Neuron (in vitro differentiated cells): Measurements from ENCODE around the gene CIBAR2.

ENCODE experiments used
- H2AFZ ChIP-seq: one replicate; pipeline ENCODE4 v1.6.1; 2013; ENCODE audit warnings: low read depth, mild to moderate bottlenecking, inconsistent platforms, low read length, moderate library complexity
- H3K27me3 ChIP-seq: one replicate; pipeline ENCODE4 v1.6.1; 2013; ENCODE audit warnings: low read length; ENCODE audit not compliant: insufficient read depth
- H3K36me3 ChIP-seq: one replicate; pipeline ENCODE4 v1.6.1; 2013; ENCODE audit warnings: low read length; ENCODE audit not compliant: insufficient read depth
- H3K4me1 ChIP-seq: one replicate; pipeline ENCODE4 v1.6.1; 2013; ENCODE audit warnings: low read length; ENCODE audit not compliant: insufficient read depth
- H3K4me3 ChIP-seq: 2 replicates; pipeline ENCODE4 v1.5.1; 2013; ENCODE audit warnings: mild to moderate bottlenecking, low read length, moderate library complexity
- H3K9me3 ChIP-seq: one replicate; pipeline ENCODE4 v1.6.1; 2013; ENCODE audit warnings: low read length

The CIBAR2 gene

GRCh38 chr16:85087899-85088569 lies 24.2 kb downstream of the CIBAR2 start:
- H3K9me3 ChIP-seq = no peaks in the 10 kb centered on the region

DNA sequence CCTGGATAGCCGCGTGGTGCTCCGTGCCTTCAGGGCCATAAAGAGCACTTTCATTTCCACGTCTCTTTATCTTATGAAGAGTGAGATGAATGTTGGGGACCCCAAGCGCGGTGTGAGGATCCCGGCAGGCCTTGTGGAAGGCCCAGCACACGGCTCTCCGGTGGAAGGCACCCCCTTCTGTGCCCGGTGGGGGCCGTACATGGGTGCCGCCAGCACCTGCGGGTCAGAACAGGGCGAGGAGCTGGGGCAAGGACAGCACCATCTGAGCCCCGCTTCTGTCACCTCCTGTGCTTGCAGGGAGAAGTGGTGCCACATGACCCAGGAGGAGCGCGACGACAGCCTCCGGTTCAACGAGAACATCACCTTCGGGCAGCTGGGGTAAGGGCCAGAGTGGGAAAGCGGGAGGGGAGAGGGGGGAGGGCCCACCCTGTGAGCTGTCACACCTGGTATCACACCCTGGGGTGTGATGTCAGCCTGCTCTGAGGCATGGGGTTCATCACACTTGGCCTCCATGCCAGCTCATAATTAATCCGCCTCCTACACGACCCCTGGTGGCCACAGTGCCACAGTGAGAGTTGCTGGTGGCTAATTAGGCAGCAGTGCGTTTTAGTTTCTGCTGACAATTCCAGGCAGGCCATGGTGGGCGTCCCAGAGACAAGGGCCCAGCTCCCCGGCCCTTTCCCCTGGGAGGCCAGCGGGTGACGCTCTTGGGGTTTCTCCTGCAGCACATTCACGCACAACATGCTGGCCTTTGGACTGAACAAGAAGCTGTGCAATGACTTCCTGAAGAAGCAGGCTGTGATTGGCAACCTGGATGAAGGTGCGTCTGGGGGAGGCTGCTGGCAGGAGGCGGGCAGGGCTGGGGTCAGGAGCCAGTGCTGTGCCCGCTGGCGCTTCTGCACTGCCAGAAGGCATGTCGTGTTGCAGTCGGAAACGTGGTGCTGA lies 25.7 kb downstream of the CIBAR2 start:
- H3K36me3 ChIP-seq = no peaks in the 10 kb centered on the region
- no peak overlapping the region for H2AFZ ChIP-seq
- H3K27me3 ChIP-seq = no peaks in the 10 kb centered on the region
- no peak overlapping the region for H3K4me3 ChIP-seq
- H3K4me1 ChIP-seq = peaks cover 44% of the 10 kb centered on the region
- no peaks in the 10 kb centered on the region for H3K9me3 ChIP-seq

More at GRCh38 chr16:85087899-85088569, 24.2 kb downstream of the CIBAR2 start:
- H2AFZ ChIP-seq = no peak overlapping the region
- H3K4me1 ChIP-seq = peaks cover 30% of the 10 kb centered on the region
- no peaks in the 10 kb centered on the region for H3K36me3 ChIP-seq
- H3K4me3 ChIP-seq = no peak overlapping the region
- H3K27me3 ChIP-seq = no peaks in the 10 kb centered on the region

DNA sequence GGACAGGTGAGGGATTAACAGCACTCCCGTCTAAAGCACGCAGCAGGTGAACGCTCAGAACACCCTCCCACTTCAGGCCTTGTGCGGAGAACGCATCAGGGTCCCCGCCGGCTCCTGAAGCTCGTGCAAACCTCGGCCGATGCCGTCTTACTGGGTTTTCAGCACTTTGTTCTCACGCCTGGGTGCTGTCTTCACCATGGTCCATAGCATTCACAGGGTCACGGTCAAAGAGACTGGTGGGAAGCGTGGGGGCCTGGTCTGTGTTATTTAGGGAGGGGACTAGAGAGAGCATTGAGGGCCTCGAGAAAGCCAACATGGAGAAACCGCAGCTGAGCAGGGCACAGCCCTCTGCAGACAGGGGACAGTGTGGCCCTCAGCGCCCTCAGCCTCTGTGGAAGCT lies 26.6 kb downstream of the CIBAR2 start:
- H3K27me3 ChIP-seq = no peaks in the 10 kb centered on the region
- H3K4me1 ChIP-seq = peaks cover 48% of the 10 kb centered on the region
- no peaks in the 10 kb centered on the region for H3K36me3 ChIP-seq
- H3K4me3 ChIP-seq = no peak overlapping the region
- no peaks in the 10 kb centered on the region for H3K9me3 ChIP-seq
- H2AFZ ChIP-seq = no peak overlapping the region

DNA sequence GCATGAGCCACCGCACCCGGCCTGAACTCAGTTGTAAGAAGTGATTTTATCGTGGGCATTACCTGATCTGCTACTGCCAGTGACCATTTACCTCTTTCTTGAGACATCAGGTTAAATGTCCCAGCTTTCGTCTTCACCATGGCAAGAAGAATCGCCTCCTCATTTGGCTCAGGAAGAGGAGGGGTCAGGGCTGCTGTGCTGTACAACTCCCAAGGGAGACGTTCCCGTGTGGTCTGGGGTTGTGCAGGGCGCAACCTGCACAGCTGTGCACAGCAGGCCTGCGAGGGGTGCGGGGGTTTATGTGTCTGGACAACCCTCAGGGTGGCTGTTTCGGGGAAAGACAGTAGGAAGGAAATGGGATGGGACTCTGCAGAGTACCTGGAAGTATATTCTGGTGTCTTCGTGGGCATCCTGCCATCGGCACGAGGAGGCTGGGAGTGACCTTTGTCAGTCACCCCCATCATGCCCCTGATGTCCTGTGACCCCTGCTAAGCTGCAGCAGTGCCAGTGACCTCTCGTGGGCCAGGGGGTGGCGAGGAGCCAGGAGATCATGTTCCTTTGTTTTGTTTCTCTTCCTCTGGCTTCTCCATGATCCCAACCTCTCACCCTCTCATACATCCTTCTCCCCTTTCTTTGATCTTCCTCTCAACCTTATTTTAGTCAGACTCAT lies 27.3 kb downstream of the CIBAR2 start:
- Histone ChIP-seq H3K36me3 (no peaks in the 10 kb centered on the region), H3K4me1 (peaks cover 43% of the 10 kb centered on the region), H3K4me3 (no peak overlapping the region), H2AFZ (no peak overlapping the region), H3K9me3 (no peaks in the 10 kb centered on the region), H3K27me3 (no peaks in the 10 kb centered on the region)

DNA sequence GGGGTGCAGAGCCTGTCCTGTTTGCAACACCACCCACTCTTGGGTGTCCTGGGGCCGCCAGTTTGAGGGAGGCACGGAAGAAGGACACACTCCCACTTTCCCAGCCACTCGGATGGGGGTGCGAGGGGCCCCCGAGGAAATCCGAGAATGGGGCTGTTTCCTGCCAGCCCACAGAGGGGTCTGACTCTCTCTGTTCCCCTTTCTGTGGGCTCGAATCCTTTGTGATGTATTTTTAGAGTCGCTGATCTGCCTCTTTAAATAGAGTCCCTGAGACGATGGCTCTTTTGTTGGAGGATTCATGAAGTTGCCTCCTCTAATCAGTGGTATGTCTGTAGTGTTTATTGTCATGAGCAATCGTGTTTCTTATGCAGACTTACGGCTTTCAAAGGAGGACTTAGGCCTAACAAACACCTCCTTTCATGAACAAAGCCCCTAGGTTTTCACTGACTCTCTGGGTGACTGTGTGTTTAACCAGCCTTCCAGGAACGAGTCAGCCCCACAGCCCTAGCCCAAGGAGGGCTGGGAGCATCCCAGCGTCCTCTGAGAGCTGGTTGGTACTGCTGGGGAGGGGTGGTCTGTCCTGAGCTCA lies 29.1 kb downstream of the CIBAR2 start:
- Histone ChIP-seq H3K9me3 (no peaks in the 10 kb centered on the region), H2AFZ (no peak overlapping the region), H3K4me3 (no peak overlapping the region), H3K36me3 (no peaks in the 10 kb centered on the region), H3K27me3 (no peaks in the 10 kb centered on the region), H3K4me1 (peaks cover 36% of the 10 kb centered on the region)

DNA sequence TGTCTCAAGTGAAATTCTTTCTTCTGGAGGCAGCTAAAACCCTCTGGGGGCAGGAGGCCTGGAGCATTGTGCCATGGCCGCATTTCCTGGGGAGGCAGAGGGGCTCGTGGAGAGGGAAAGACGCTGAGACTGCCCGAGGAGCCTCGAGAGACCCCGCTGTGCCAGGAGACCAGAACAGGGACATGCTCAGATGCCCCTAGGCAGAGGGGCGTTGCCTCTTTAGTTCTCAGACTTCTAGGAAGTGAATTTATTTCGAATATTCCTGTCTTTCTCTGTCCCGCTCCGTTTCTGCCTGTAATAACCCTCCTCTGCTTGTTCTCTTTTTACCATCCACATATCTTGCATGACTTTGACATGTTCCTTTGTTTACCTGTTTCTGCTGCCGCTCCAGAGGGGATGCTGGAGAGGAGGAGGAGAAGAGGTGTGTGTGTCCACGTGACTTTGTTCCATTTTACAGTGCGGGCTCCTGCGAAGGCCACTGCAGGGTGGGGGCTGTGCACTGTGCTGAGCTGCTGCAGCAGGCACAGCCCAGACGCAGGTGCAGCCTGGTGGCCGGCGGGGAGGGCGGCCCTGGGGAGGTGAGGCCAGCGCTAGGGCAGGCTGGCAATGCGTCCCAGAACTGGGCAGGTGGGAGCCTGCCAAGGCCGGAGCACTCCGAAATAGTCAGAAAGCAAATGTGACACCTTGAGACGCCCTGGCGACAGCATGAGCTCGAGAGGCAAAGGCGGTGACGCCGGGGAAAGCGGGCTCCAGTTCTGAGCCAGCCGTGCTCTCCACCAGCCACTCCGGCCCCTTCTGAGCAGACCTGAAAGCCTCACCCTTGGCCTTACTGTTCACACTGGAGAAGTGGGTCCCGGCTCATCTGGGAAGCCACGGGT lies 29.9 kb downstream of the CIBAR2 start:
- Histone ChIP-seq H3K27me3 (no peaks in the 10 kb centered on the region), H3K9me3 (no peaks in the 10 kb centered on the region), H3K36me3 (no peaks in the 10 kb centered on the region), H3K4me1 (peaks cover 36% of the 10 kb centered on the region), H3K4me3 (no peak overlapping the region), H2AFZ (no peak overlapping the region)

DNA sequence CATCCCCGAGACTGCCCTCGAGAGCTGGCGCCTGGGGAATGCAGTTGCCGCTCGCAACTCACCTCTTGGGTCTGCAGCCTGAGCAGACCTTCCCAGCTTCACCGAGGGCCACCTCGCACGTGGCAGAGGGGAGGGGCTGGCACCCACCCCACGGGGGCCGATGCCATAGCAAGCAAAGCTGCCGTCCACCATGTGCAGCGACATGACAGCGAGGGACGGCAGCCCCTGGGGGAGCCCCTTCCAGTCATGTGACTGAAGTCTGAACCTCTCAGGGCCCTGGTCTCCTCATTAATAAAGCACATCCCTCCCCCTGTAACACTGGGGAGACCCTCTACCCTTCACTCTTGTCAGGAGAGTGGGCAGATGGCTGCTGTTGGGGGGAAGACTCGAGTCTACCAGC lies 30.5 kb downstream of the CIBAR2 start:
- H3K9me3 ChIP-seq = no peaks in the 10 kb centered on the region
- no peak overlapping the region for H3K4me3 ChIP-seq
- no peaks in the 10 kb centered on the region for H3K36me3 ChIP-seq
- no peak overlapping the region for H2AFZ ChIP-seq
- H3K4me1 ChIP-seq = peaks cover 36% of the 10 kb centered on the region
- no peaks in the 10 kb centered on the region for H3K27me3 ChIP-seq

- Histone ChIP-seq H3K36me3 (no peaks in the 10 kb centered on the region), H3K4me3 (no peak overlapping the region), H3K27me3 (no peaks in the 10 kb centered on the region), H3K4me1 (peaks cover 36% of the 10 kb centered on the region), H2AFZ (no peak overlapping the region), H3K9me3 (no peaks in the 10 kb centered on the region)
Measured at GRCh38 chr16:85081038-85081437, 31.2 kb downstream of the CIBAR2 start.

GRCh38 chr16:85079785-85080570 lies 32.3 kb downstream of the CIBAR2 start:
- Histone ChIP-seq H3K4me1 (peaks cover 36% of the 10 kb centered on the region), H3K36me3 (no peaks in the 10 kb centered on the region), H3K27me3 (no peaks in the 10 kb centered on the region), H3K9me3 (no peaks in the 10 kb centered on the region), H2AFZ (no peak overlapping the region), H3K4me3 (no peak overlapping the region)

DNA sequence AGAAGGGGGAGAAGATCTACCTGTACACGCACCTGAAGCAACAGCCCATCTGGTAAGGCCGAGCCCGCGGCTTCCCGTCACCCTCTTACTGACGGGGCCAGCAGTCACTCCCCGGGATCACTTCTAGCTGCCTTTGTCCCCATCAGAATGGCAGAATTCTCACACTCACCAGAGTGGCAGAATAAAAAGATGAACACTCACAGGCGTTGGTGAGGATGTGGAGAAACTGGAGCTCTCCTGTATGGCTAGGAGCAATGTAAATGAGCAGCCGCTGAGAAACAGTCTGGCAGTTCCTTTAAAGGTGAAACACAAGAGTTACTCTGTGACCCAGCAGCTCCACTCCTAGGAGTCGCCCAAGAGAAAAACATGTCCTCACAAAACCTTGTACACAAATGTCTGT lies 33.3 kb downstream of the CIBAR2 start:
- no peak overlapping the region for H3K4me3 ChIP-seq
- no peaks in the 10 kb centered on the region for H3K9me3 ChIP-seq
- no peak overlapping the region for H2AFZ ChIP-seq
- no peaks in the 10 kb centered on the region for H3K27me3 ChIP-seq
- peaks cover 36% of the 10 kb centered on the region for H3K4me1 ChIP-seq
- H3K36me3 ChIP-seq = no peaks in the 10 kb centered on the region

GRCh38 chr16:85078226-85078625 lies 34.0 kb downstream of the CIBAR2 start:
- Histone ChIP-seq H3K4me3 (no peak overlapping the region), H3K36me3 (no peaks in the 10 kb centered on the region), H3K4me1 (peaks cover 30% of the 10 kb centered on the region), H3K27me3 (no peaks in the 10 kb centered on the region), H2AFZ (no peak overlapping the region), H3K9me3 (no peaks in the 10 kb centered on the region)
